ENCODE measurements around the gene ZC3H7B.
"Not testable (repeated sequence)": the region's sequence is repeated elsewhere in the genome, so short reads cannot be mapped to it uniquely, and the experiment has no call there.

- TF ChIP-seq, protein P1, sequence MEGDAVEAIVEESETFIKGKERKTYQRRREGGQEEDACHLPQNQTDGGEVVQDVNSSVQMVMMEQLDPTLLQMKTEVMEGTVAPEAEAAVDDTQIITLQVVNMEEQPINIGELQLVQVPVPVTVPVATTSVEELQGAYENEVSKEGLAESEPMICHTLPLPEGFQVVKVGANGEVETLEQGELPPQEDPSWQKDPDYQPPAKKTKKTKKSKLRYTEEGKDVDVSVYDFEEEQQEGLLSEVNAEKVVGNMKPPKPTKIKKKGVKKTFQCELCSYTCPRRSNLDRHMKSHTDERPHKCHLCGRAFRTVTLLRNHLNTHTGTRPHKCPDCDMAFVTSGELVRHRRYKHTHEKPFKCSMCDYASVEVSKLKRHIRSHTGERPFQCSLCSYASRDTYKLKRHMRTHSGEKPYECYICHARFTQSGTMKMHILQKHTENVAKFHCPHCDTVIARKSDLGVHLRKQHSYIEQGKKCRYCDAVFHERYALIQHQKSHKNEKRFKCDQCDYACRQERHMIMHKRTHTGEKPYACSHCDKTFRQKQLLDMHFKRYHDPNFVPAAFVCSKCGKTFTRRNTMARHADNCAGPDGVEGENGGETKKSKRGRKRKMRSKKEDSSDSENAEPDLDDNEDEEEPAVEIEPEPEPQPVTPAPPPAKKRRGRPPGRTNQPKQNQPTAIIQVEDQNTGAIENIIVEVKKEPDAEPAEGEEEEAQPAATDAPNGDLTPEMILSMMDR (IDR thresholded peaks at IDR 0.05): not testable (repeated sequence)
- not testable (repeated sequence) for TF ChIP-seq POLR2A (IDR thresholded peaks at IDR 0.05)
Measured at GRCh38 chr22:41402851-41403250, 101.5 kb downstream of the ZC3H7B start.
